Fibroblast of mammary gland (primary cell): Measurements from ENCODE around the gene SNTG2.

ENCODE experiments used
- DNase-seq: peaks from one replicate; pipeline ENCODE4 v3.0.0-alpha.2; 2010; ENCODE audit warnings: low read depth
- H3K4me3 ChIP-seq: 2 replicates; pipeline ENCODE4 v1.5.1; 2011; ENCODE audit warnings: low read depth, mild to moderate bottlenecking, low read length, moderate library complexity; ENCODE audit not compliant: control insufficient read depth
- CTCF ChIP-seq: conservative IDR thresholded peaks from 2 replicates; pipeline ENCODE4 v1.5.1; 2011; ENCODE audit warnings: low read depth, low read length, inconsistent platforms; ENCODE audit not compliant: control insufficient read depth, insufficient read depth

Gene SNTG2

GRCh38 chr2:942775-943460, 7.7 kb upstream of the SNTG2 start:
- no peak for DNase-seq
- no peak for TF ChIP-seq CTCF

GRCh38 chr2:943461-943797, 7.2 kb upstream of the SNTG2 start:
- TF ChIP-seq CTCF: no peak
- no peak overlapping the region for H3K4me3 ChIP-seq
- DNase-seq: no peak

More at GRCh38 chr2:942775-943460, 7.7 kb upstream of the SNTG2 start:
- no peak overlapping the region for H3K4me3 ChIP-seq

GRCh38 chr2:943821-944220, 6.8 kb upstream of the SNTG2 start:
- H3K4me3 ChIP-seq: no peak overlapping the region
- TF ChIP-seq CTCF: no peak
- DNase-seq: no peak

- no peak overlapping the region for H3K4me3 ChIP-seq
- DNase-seq: no peak
- TF ChIP-seq CTCF: no peak
Measured at GRCh38 chr2:944693-945092, 6.0 kb upstream of the SNTG2 start.

GRCh38 chr2:945104-945503, 5.5 kb upstream of the SNTG2 start:
- no peak overlapping the region for H3K4me3 ChIP-seq
- no peak for DNase-seq
- no peak for TF ChIP-seq CTCF

- no peak overlapping the region for H3K4me3 ChIP-seq
- no peak for TF ChIP-seq CTCF
- DNase-seq: no peak
Measured at GRCh38 chr2:946073-946948, 4.3 kb upstream of the SNTG2 start.
